Vagina (tissue), 2 donors: ENCODE results near the gene RPL10A. TPM values are rescaled to one million over a fixed set of nuclear protein-coding genes. Genes with fewer than 3 reads are reported as not detected.

Experiments
- DNase-seq, 2 donors: peaks; one replicate each; pipeline ENCODE4 v3.0.0-alpha.2; 2017; ENCODE audit errors: extremely low spot score in 2 of 2
- H3K27ac ChIP-seq: fragments of 200-600 bp; sonication (generic); one replicate; pipeline ENCODE4 v1.5.1; 2019
- H3K27me3 ChIP-seq: fragments of 200-600 bp; sonication (generic); one replicate; pipeline ENCODE4 v1.5.1; 2019
- H3K36me3 ChIP-seq, 2 donors: fragments of 200-600 bp; sonication (generic); one replicate each; pipeline ENCODE4 v1.5.1; 2017 to 2019
- H3K4me1 ChIP-seq: fragments of 200-600 bp; sonication (generic); one replicate; pipeline ENCODE4 v1.5.1; 2019
- H3K4me3 ChIP-seq, 2 donors: fragments of 200-600 bp; sonication (generic); 1 replicate in 1 of 2; 2 replicates in 1 of 2; pipeline ENCODE4 v1.5.1; 2016 to 2019
- H3K9me3 ChIP-seq: fragments of 200-600 bp; sonication (generic); one replicate; pipeline ENCODE4 v1.5.1; 2019
- POLR2A ChIP-seq, 2 donors: fragments of 450-650 bp; IDR thresholded peaks; one replicate each; pipeline ENCODE4 v1.6.1; 2017; ENCODE audit warnings: antibody characterized with exemption in 2 of 2, mild to moderate bottlenecking in 2 of 2, moderate library complexity in 2 of 2
- POLR2AphosphoS5 ChIP-seq, 2 donors: sonication (generic); formaldehyde crosslinking; IDR thresholded peaks; one replicate each; pipeline ENCODE4 v1.9.0; 2017; ENCODE audit warnings: antibody characterized with exemption in 2 of 2, mild to moderate bottlenecking in 2 of 2, low read depth in 1 of 2; ENCODE audit not compliant: insufficient read depth in 1 of 2
- intact Hi-C: fragments of 100-400 bp; cut with DNase I; formaldehyde crosslinking; loops from one replicate; pipeline ENCODE4 v1.15.1; 2023
- total RNA-seq: library from RNA; depleted of rRNA; stranded (reverse); fragments of >200 nt; gene quantifications from one replicate; pipeline ENCODE4 v1.2.3, GENCODE V29; 2016
- TF ChIP-seq, protein P1 (sequence below), 3 experiments: fragments of 450-650 bp in 2 of 3; fragments of 200-600 bp in 1 of 3; sonication (generic) in 1 of 3; IDR thresholded peaks; one replicate each; pipeline ENCODE4 v1.5.1; 2017 to 2019; ENCODE audit warnings: antibody characterized with exemption in 3 of 3, mild to moderate bottlenecking in 2 of 3, moderate library complexity in 2 of 3

RPL10A gene
- total RNA-seq, 1 donor from 2014 or later, result 2,013 TPM

- Histone ChIP-seq H3K4me1 (peaks cover 14% of the 10 kb centered on the region), H3K27me3 (no peaks in the 10 kb centered on the region), H3K36me3 (no peaks in the 10 kb centered on the region), H3K4me3 (no peak overlapping the region), H3K9me3 (no peaks in the 10 kb centered on the region), H3K27ac (no peak overlapping the region)
- no peak for TF ChIP-seq POLR2A (IDR thresholded peaks at IDR 0.05)
- TF ChIP-seq, protein P1, sequence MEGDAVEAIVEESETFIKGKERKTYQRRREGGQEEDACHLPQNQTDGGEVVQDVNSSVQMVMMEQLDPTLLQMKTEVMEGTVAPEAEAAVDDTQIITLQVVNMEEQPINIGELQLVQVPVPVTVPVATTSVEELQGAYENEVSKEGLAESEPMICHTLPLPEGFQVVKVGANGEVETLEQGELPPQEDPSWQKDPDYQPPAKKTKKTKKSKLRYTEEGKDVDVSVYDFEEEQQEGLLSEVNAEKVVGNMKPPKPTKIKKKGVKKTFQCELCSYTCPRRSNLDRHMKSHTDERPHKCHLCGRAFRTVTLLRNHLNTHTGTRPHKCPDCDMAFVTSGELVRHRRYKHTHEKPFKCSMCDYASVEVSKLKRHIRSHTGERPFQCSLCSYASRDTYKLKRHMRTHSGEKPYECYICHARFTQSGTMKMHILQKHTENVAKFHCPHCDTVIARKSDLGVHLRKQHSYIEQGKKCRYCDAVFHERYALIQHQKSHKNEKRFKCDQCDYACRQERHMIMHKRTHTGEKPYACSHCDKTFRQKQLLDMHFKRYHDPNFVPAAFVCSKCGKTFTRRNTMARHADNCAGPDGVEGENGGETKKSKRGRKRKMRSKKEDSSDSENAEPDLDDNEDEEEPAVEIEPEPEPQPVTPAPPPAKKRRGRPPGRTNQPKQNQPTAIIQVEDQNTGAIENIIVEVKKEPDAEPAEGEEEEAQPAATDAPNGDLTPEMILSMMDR (IDR thresholded peaks at IDR 0.05), result no peak
- TF ChIP-seq POLR2AphosphoS5 (IDR thresholded peaks at IDR 0.05; ENCODE audit: insufficient read depth in 1 of 2, low read depth in 1 of 2), result no peak
- DNase-seq, result no peak
- intact Hi-C loops, result no loop called here
These were observed 38.3 kb downstream of the RPL10A start for GRCh38 chr6:35506536-35506935.

- H3K9me3 ChIP-seq, result no peaks in the 10 kb centered on the region
- peaks cover 21% of the 10 kb centered on the region for H3K4me1 ChIP-seq
- intact Hi-C loops, result no loop called here
- H3K4me3 ChIP-seq, result no peak overlapping the region
- H3K36me3 ChIP-seq, result no peaks in the 10 kb centered on the region
- no peaks in the 10 kb centered on the region for H3K27me3 ChIP-seq
- TF ChIP-seq POLR2AphosphoS5 (IDR thresholded peaks at IDR 0.05; ENCODE audit: insufficient read depth in 1 of 2, low read depth in 1 of 2) (no peak), POLR2A (IDR thresholded peaks at IDR 0.05) (no peak)
- TF ChIP-seq, protein P1 (IDR thresholded peaks at IDR 0.05), result no peak
- H3K27ac ChIP-seq, result no peak overlapping the region
- DNase-seq, result no peak
These were observed 39.0 kb downstream of the RPL10A start for GRCh38 chr6:35507221-35507620.

DNA sequence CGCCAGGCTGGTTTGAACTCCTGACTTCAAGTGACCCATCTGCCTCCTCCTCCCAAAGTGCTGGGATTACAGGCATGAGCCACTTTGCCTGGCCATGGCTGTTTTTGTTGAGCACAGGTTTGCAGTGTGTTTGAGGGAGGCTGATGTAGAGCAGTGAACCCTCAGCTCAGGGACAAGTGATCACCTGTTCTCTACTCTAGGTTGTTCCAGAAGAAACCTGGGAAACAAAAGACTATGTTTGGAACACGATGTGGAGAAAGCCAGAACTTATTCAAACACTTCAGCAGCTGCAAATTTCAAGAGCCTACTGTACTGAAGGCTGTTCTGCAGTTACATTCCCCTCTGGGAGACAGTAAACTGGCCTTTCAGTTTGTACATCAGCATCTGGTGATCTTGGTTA, 39.8 kb downstream of the RPL10A start:
- no peak overlapping the region for H3K27ac ChIP-seq
- intact Hi-C loops, result no loop called here
- no peaks in the 10 kb centered on the region for H3K9me3 ChIP-seq
- TF ChIP-seq POLR2AphosphoS5 (IDR thresholded peaks at IDR 0.05; ENCODE audit: insufficient read depth in 1 of 2, low read depth in 1 of 2), result no peak
- TF ChIP-seq POLR2A (IDR thresholded peaks at IDR 0.05), result no peak
- TF ChIP-seq, protein P1 (IDR thresholded peaks at IDR 0.05), result no peak
- no peaks in the 10 kb centered on the region for H3K27me3 ChIP-seq
- H3K4me1 ChIP-seq, result peaks cover 22% of the 10 kb centered on the region
- no peak for DNase-seq
- no peak overlapping the region for H3K4me3 ChIP-seq
- H3K36me3 ChIP-seq, result no peaks in the 10 kb centered on the region

GRCh38 chr6:35508542-35508941, 40.3 kb downstream of the RPL10A start:
- Histone ChIP-seq H3K4me1 (peaks cover 22% of the 10 kb centered on the region), H3K9me3 (no peaks in the 10 kb centered on the region), H3K36me3 (no peaks in the 10 kb centered on the region), H3K27me3 (no peaks in the 10 kb centered on the region), H3K4me3 (no peak overlapping the region), H3K27ac (no peak overlapping the region)
- no peak for DNase-seq
- intact Hi-C loops, result no loop called here
- TF ChIP-seq POLR2A (IDR thresholded peaks at IDR 0.05) (no peak), POLR2AphosphoS5 (IDR thresholded peaks at IDR 0.05; ENCODE audit: insufficient read depth in 1 of 2, low read depth in 1 of 2) (no peak)
- TF ChIP-seq, protein P1 (IDR thresholded peaks at IDR 0.05), result no peak

GRCh38 chr6:35510916-35511561, 42.8 kb downstream of the RPL10A start:
- TF ChIP-seq POLR2AphosphoS5 (IDR thresholded peaks at IDR 0.05; ENCODE audit: insufficient read depth in 1 of 2, low read depth in 1 of 2) (no peak), POLR2A (IDR thresholded peaks at IDR 0.05) (no peak)
- TF ChIP-seq, protein P1 (IDR thresholded peaks at IDR 0.05), result no peak
- no peaks in the 10 kb centered on the region for H3K36me3 ChIP-seq
- H3K27me3 ChIP-seq, result no peaks in the 10 kb centered on the region
- no peaks in the 10 kb centered on the region for H3K9me3 ChIP-seq
- intact Hi-C loops, result no loop called here
- H3K27ac ChIP-seq, result no peak overlapping the region
- H3K4me1 ChIP-seq, result peaks cover 19% of the 10 kb centered on the region
- H3K4me3 ChIP-seq, result peak overlapping the region in 1 of 2 donors; percentile 41
- no peak for DNase-seq
